ENCODE results near the gene TTLL3. TPM values are rescaled to one million over a fixed set of nuclear protein-coding genes. Genes with fewer than 3 reads are reported as not detected.

TTLL3 gene
- total RNA-seq, 1 donor from 2014 or later: 37.3 TPM

DNA sequence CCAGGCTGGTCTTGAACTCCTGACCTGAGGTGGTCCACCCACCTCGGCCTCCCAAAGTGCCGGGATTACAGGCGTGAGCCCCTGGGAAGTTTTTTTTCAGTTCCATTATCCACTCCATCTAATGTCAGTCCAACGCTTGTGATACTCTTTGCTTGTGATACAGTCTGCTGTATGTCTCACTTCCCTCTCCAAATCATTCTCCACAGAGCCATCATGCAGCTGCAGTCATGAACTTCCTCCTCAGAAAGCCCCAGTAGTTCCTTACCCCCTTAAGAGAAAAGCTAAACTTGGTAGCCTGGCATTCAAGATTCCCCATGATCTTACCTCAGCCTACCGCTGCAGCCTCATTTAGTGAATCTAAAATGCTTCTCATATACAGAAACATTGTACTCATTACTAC lies 14.9 kb upstream of the TTLL3 start:
- DNase-seq (no peak), ATAC-seq (no peak)
- no peaks in the 10 kb centered on the region for H3K9me3 ChIP-seq
- H3K4me1 ChIP-seq: peaks cover 33% of the 10 kb centered on the region
- peaks cover 49% of the 10 kb centered on the region for H3K36me3 ChIP-seq
- intact Hi-C loops (cut with DNase I): no loop called here
- H3K27ac ChIP-seq: no peak overlapping the region
- TF ChIP-seq, protein P1, sequence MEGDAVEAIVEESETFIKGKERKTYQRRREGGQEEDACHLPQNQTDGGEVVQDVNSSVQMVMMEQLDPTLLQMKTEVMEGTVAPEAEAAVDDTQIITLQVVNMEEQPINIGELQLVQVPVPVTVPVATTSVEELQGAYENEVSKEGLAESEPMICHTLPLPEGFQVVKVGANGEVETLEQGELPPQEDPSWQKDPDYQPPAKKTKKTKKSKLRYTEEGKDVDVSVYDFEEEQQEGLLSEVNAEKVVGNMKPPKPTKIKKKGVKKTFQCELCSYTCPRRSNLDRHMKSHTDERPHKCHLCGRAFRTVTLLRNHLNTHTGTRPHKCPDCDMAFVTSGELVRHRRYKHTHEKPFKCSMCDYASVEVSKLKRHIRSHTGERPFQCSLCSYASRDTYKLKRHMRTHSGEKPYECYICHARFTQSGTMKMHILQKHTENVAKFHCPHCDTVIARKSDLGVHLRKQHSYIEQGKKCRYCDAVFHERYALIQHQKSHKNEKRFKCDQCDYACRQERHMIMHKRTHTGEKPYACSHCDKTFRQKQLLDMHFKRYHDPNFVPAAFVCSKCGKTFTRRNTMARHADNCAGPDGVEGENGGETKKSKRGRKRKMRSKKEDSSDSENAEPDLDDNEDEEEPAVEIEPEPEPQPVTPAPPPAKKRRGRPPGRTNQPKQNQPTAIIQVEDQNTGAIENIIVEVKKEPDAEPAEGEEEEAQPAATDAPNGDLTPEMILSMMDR (IDR thresholded peaks at IDR 0.05): no peak
- H3K4me3 ChIP-seq: no peak overlapping the region
- H3K27me3 ChIP-seq: no peaks in the 10 kb centered on the region

DNA sequence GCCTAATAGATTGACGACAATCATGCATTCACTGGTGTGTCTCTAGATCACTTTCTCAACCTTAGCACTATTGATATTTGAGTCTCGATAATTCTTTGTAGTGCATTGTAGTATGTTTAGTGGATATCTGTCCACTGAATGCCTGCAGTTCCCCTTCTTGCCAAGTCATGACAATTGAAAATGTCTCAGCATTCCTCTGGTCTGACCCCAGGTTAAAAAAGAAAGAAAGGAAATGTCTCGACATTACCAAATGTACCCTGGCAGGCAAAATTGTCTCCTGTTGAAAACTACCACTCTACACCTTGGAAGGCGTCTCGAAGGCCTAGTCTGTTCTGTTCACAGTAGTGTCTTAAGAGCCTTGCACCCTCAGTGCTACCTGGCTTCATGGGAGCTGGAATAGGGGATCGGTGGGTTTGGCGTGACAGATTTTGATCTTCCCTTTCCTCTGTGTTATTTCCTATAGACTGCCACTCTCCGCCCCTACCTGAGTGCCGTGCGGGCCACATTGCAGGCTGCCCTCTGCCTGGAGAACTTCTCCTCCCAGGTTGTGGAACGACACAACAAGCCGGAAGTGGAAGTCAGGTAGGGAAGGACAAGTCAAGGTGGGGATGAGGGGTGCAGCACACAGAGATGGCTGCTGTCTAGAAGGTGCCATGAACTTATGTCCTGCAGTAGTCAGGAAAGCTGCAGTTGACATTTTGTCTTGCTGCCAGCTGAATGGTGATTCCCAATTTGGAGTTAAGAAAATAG lies 12.7 kb upstream of the TTLL3 start:
- Histone ChIP-seq H3K27me3 (no peaks in the 10 kb centered on the region), H3K4me1 (peaks cover 19% of the 10 kb centered on the region), H3K4me3 (no peak overlapping the region), H3K27ac (no peak overlapping the region), H3K36me3 (peaks cover 62% of the 10 kb centered on the region), H3K9me3 (no peaks in the 10 kb centered on the region)
- ATAC-seq (no peak), DNase-seq (no peak)
- intact Hi-C loops (cut with DNase I): no loop called here
- TF ChIP-seq, protein P1 (IDR thresholded peaks at IDR 0.05): no peak

DNA sequence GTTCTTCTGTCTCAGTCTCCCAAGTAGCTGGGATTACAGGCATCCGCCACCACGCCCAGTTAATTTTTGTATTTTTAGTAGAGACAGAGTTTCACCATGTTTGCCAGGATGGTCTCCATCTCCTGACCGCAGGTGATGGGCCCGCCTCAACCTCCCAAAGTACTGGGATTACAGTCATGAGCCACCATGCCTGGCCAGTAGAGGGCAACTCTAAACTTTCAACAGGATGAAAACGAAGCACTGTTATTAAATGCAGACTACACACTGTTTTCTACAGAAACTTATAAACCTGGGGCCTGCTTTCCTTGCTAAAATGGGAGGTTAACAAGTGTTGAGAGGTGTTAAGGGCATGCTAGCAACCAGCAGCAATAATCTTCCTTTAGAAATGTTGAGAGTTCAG lies 9.5 kb upstream of the TTLL3 start:
- no peaks in the 10 kb centered on the region for H3K4me1 ChIP-seq
- ATAC-seq (no peak), DNase-seq (no peak)
- no peaks in the 10 kb centered on the region for H3K27me3 ChIP-seq
- intact Hi-C loops (cut with DNase I): no loop called here
- no peaks in the 10 kb centered on the region for H3K9me3 ChIP-seq
- H3K36me3 ChIP-seq: peaks cover 93% of the 10 kb centered on the region
- TF ChIP-seq, protein P1 (IDR thresholded peaks at IDR 0.05): peak; percentile 5
- no peak overlapping the region for H3K27ac ChIP-seq
- no peak overlapping the region for H3K4me3 ChIP-seq

DNA sequence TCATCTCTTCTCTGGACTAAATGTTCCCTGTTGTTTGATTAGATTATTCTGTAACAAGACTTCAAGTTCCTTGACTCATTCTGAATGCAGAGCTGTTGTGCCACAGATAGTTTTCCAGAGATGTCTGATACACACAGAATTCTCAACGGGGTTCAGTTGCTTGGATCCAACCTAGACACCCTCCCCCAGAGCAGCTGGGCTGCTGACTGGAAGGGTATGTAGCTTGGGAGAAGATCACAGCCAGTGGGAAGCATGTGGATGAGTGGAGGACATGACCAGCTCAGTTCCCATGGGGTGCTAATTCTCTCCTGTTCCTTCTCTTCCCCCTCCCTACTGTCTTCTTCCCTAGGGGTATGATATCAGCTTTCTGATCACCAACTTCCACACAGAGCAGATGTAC lies 6.6 kb upstream of the TTLL3 start:
- no peaks in the 10 kb centered on the region for H3K4me1 ChIP-seq
- H3K9me3 ChIP-seq: no peaks in the 10 kb centered on the region
- intact Hi-C loops (cut with DNase I): no loop called here
- H3K27me3 ChIP-seq: no peaks in the 10 kb centered on the region
- H3K27ac ChIP-seq: no peak overlapping the region
- no peak overlapping the region for H3K4me3 ChIP-seq
- peaks cover 89% of the 10 kb centered on the region for H3K36me3 ChIP-seq
- ATAC-seq: no peak
- no peak for DNase-seq
- TF ChIP-seq, protein P1 (IDR thresholded peaks at IDR 0.05): no peak

DNA sequence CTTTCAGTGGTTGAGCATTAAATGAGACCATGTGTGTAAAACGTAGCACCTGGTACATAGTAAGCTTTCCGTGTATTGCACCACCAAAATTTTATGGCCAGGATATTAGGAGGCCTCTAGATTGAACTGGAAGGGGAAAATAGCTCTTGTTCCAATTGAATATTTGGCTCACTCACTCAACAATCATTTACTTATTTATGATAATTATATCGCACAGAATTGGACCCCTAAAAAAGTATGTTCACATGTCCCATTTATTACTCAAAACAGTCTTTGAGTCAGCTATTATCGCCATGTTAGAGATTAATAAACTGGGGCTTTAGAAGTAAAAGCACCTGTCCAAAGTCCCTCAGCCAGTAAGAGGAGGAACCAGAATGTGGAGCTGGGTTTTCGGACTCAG lies 5.1 kb upstream of the TTLL3 start:
- TF ChIP-seq, protein P1 (IDR thresholded peaks at IDR 0.05): no peak
- no peak for DNase-seq
- intact Hi-C loops (cut with DNase I): no loop called here
- Histone ChIP-seq H3K9me3 (no peaks in the 10 kb centered on the region), H3K4me1 (peaks cover 6% of the 10 kb centered on the region), H3K36me3 (peaks cover 74% of the 10 kb centered on the region), H3K27ac (no peak overlapping the region), H3K27me3 (no peaks in the 10 kb centered on the region), H3K4me3 (no peak overlapping the region)
- no peak for ATAC-seq

Measured in upper lobe of right lung (tissue), 1 donor.